Measurements from ENCODE around the gene GPR3. TPM values are rescaled to one million over a fixed set of nuclear protein-coding genes. Genes with fewer than 3 reads are reported as not detected.

The GPR3 gene
- total RNA-seq, 1 donor from 2014 or later: 2.0 TPM

GRCh38 chr1:27392778-27393635 is 585 bp downstream of the GPR3 start:
- DNase-seq (ENCODE audit: low spot score in 2 of 2): no peak
- H3K9me3 ChIP-seq: no peaks in the 10 kb centered on the region
- H3K27me3 ChIP-seq: no peaks in the 10 kb centered on the region
- no peaks in the 10 kb centered on the region for H3K36me3 ChIP-seq
- peak overlapping the region; percentile 52 to 74 for H3K4me3 ChIP-seq
- H3K4me1 ChIP-seq: peaks cover 13 to 14% of the 10 kb centered on the region in 2 donors
- peak overlapping the region; percentile 36 to 56 for H3K27ac ChIP-seq
- TF ChIP-seq, protein P1, sequence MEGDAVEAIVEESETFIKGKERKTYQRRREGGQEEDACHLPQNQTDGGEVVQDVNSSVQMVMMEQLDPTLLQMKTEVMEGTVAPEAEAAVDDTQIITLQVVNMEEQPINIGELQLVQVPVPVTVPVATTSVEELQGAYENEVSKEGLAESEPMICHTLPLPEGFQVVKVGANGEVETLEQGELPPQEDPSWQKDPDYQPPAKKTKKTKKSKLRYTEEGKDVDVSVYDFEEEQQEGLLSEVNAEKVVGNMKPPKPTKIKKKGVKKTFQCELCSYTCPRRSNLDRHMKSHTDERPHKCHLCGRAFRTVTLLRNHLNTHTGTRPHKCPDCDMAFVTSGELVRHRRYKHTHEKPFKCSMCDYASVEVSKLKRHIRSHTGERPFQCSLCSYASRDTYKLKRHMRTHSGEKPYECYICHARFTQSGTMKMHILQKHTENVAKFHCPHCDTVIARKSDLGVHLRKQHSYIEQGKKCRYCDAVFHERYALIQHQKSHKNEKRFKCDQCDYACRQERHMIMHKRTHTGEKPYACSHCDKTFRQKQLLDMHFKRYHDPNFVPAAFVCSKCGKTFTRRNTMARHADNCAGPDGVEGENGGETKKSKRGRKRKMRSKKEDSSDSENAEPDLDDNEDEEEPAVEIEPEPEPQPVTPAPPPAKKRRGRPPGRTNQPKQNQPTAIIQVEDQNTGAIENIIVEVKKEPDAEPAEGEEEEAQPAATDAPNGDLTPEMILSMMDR (IDR thresholded peaks at IDR 0.05): peak in 2 of 3 experiments; percentile 12 to 16
- intact Hi-C loops (cut with DNase I): loop anchor here (1.0 to 10.0 kb wide), 3 partner anchors 28 to 278 kb away; no protein-coding TSS in a partner anchor

- no peak overlapping the region for H3K4me3 ChIP-seq
- H3K9me3 ChIP-seq: no peaks in the 10 kb centered on the region
- no peaks in the 10 kb centered on the region for H3K36me3 ChIP-seq
- H3K27ac ChIP-seq: no peak overlapping the region
- H3K4me1 ChIP-seq: peaks cover 13 to 14% of the 10 kb centered on the region in 2 donors
- intact Hi-C loops (cut with DNase I): loop anchor here (2.0 to 10.0 kb wide), 2 partner anchors 269 to 279 kb away; no protein-coding TSS in a partner anchor
- TF ChIP-seq, protein P1 (IDR thresholded peaks at IDR 0.05): no peak
- H3K27me3 ChIP-seq: no peaks in the 10 kb centered on the region
- no peak for DNase-seq (ENCODE audit: low spot score in 2 of 2)
Measured at GRCh38 chr1:27393641-27394281, 1.3 kb downstream of the GPR3 start.

DNA sequence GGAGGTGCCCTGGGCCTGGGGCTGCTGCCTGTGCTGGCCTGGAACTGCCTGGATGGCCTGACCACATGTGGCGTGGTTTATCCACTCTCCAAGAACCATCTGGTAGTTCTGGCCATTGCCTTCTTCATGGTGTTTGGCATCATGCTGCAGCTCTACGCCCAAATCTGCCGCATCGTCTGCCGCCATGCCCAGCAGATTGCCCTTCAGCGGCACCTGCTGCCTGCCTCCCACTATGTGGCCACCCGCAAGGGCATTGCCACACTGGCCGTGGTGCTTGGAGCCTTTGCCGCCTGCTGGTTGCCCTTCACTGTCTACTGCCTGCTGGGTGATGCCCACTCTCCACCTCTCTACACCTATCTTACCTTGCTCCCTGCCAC is 1.8 kb downstream of the GPR3 start:
- H3K9me3 ChIP-seq: no peaks in the 10 kb centered on the region
- H3K27me3 ChIP-seq: no peaks in the 10 kb centered on the region
- intact Hi-C loops (cut with DNase I): loop anchor here (10.0 kb wide), 1 partner anchor 279 kb away; no protein-coding TSS in a partner anchor
- peaks cover 13 to 14% of the 10 kb centered on the region in 2 donors for H3K4me1 ChIP-seq
- no peak for DNase-seq (ENCODE audit: low spot score in 2 of 2)
- H3K4me3 ChIP-seq: no peak overlapping the region
- no peaks in the 10 kb centered on the region for H3K36me3 ChIP-seq
- no peak overlapping the region for H3K27ac ChIP-seq
- TF ChIP-seq, protein P1 (IDR thresholded peaks at IDR 0.05): no peak

DNA sequence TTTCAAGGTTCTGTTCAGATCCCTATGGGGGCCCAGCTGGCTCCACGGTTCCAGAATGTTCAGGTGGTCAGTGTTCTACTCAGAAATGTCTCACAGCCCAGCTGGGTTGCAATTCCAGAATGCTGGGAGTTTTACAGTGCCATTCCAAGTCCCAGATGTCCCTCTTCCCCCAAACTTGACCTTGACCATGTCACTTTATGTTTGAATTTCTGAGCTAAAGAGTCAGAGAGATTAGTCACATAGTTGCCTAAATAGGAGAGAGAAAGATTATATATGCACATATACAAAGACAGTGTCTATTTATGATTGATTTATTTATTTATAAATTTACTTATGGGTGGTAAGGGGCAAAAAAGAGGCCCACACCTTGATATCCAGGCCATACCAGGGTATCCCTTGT is 2.5 kb downstream of the GPR3 start:
- TF ChIP-seq, protein P1 (IDR thresholded peaks at IDR 0.05): no peak
- Histone ChIP-seq H3K4me1 (peaks cover 13 to 14% of the 10 kb centered on the region in 2 donors), H3K9me3 (no peaks in the 10 kb centered on the region), H3K4me3 (no peak overlapping the region), H3K27me3 (no peaks in the 10 kb centered on the region), H3K36me3 (no peaks in the 10 kb centered on the region), H3K27ac (no peak overlapping the region)
- no peak for DNase-seq (ENCODE audit: low spot score in 2 of 2)
- intact Hi-C loops (cut with DNase I): loop anchor here (1.0 to 10.0 kb wide), 3 partner anchors 38 to 280 kb away; no protein-coding TSS in a partner anchor

DNA sequence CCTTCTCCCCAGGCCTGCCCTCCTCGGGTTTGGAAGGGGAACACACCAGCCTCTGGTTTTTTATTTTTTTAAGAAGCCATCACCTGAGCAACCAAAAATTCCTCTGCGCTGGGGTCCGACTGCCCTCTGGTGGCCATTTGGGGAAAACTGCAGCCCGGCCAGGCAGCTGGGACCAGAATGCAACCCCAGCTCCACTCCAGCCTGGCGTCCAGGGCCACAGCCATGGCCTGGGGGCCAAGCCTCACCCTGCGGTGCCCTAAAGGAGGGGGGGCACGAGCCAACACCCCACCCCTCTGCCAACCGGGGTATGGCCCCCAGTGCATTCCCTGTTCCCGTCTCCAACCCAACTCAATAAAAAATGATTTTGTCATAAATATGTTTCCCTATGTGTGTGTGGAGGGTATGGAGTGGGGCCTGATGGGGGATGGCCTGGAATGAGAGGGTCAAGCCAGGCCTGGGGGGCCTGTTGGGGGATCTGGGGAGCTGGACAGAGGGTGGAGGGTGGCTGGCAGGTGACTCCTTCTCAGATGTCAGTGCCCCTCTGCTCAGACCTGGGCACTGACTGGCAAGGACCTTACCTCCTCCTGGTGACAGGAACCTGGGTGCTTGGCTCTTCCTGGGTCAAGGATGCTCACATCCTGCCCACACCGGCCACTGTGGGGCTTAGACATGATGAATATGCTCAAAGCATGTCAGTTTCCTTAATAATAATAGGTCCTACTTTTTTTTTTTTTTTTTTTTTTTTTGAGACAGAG is 3.2 kb downstream of the GPR3 start:
- H3K36me3 ChIP-seq: no peaks in the 10 kb centered on the region
- H3K27me3 ChIP-seq: no peaks in the 10 kb centered on the region
- H3K4me3 ChIP-seq: no peak overlapping the region
- H3K27ac ChIP-seq: no peak overlapping the region
- DNase-seq (ENCODE audit: low spot score in 2 of 2): peak in 1 of 2 donors; percentile 83
- TF ChIP-seq, protein P1 (IDR thresholded peaks at IDR 0.05): peak; percentile 95 to 99 (median 97)
- no peaks in the 10 kb centered on the region for H3K9me3 ChIP-seq
- H3K4me1 ChIP-seq: peaks cover 13 to 14% of the 10 kb centered on the region in 2 donors
- intact Hi-C loops (cut with DNase I): loop anchor here (1.0 to 10.0 kb wide), 3 partner anchors 38 to 281 kb away; no protein-coding TSS in a partner anchor

Data from ascending aorta (tissue), 2 donors.